DMS 273 (cell line): ENCODE measurements around the gene LGMN.

Source experiments
- DNase-seq: peaks from one replicate; lab custom pipeline; 2025; ENCODE audit not compliant: unreplicated experiment; lab: John Stamatoyannopoulos, UW

Gene LGMN

GRCh38 chr14:92656306-92657081, 91.9 kb downstream of the LGMN start:
- DNase-seq: no peak

- no peak for DNase-seq
Observed at GRCh38 chr14:92655419-92656201, 92.8 kb downstream of the LGMN start.

GRCh38 chr14:92654239-92654901, 94.1 kb downstream of the LGMN start:
- DNase-seq: no peak
